Hematopoietic multipotent progenitor cell (in vitro differentiated cells): ENCODE data around the gene ZNF524. TPM values are rescaled to one million over a fixed set of nuclear protein-coding genes. Genes with fewer than 3 reads are reported as not detected.

Source experiments
- DNase-seq, 3 donors: peaks; one replicate each; pipeline ENCODE4 v3.0.0-alpha.2; 2011 to 2015; ENCODE audit warnings: low read depth in 2 of 3, low spot score in 2 of 3
- total RNA-seq: library from RNA; depleted of rRNA; stranded (reverse); fragments of >200 nt; gene quantifications from one replicate; pipeline ENCODE4 v1.2.3, GENCODE V29; 2012

Gene ZNF524
- total RNA-seq, 1 donor, result 21.3 TPM

DNA sequence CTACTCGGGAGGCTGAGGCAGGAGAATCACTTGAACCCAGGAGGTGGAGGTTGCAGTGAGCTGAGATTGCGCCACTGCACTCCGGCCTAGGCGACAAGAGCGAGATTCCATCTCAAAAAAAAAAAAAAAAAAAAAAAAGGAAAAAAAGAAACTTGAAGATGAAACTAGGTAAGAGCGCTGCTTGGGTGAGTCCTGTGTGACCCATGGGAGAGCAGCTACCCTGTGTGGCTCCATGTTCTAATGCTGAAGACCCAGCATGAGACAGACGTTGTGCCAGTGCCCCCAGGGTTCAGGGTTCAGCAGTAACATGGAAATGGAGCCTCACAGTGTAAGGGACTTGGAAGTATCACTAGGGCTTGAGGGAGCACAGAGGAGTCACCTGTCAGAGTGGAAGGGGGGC lies 18.3 kb downstream of the ZNF524 start:
- no peak for DNase-seq

- no peak for DNase-seq
Measured at GRCh38 chr19:55619286-55619685, 19.2 kb downstream of the ZNF524 start.

- peak in 2 of 3 donors; percentile 67 to 85 for DNase-seq
Measured at GRCh38 chr19:55620410-55621204, 20.5 kb downstream of the ZNF524 start.

DNA sequence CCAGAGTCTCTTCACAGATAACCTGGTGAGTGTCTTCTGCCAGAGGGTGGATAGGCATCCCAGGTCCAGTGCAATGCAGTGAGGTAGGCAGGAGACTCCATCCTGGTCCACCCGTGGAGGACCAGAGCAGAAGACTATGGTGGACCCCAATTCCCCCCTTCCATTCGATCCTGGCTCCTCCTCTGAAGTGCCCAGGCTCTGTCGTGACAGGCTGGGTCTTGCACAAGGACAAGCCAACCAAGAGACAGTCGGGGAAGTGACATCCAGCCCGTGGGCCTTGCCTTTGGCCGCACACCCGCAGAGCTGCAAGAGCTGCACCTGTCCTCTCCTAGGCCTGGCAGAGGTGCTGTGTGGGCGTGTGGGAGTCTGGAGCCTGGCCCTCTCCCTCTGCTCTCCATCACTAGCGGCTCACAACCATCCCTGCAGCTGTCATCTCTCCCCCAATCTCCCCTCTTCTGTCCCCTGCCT lies 21.2 kb downstream of the ZNF524 start:
- DNase-seq, result no peak

GRCh38 chr19:55621673-55622231 lies 21.7 kb downstream of the ZNF524 start:
- DNase-seq, result no peak

GRCh38 chr19:55622242-55622969 lies 22.3 kb downstream of the ZNF524 start:
- DNase-seq, result no peak

DNA sequence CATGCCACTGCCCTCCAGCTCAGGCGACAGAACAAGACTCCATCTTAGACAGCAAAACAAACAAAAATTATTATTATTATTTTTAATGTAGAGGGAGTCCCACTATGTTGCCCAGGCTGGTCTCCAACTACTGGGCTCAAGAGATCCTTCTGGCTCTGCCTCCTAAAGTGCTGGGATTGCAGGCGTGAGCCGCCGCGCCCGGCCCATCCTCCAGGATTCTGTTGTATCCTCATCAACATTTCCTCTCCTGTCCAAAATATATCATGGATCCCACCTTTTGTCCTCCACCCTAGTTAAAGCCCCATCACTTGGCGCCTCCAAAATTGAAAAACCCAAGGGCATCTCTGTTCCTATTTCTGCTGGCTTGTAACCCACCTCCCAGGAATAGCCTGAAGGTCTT lies 23.0 kb downstream of the ZNF524 start:
- DNase-seq, result no peak

- no peak for DNase-seq
Measured at GRCh38 chr19:55623561-55623960, 23.5 kb downstream of the ZNF524 start.

DNA sequence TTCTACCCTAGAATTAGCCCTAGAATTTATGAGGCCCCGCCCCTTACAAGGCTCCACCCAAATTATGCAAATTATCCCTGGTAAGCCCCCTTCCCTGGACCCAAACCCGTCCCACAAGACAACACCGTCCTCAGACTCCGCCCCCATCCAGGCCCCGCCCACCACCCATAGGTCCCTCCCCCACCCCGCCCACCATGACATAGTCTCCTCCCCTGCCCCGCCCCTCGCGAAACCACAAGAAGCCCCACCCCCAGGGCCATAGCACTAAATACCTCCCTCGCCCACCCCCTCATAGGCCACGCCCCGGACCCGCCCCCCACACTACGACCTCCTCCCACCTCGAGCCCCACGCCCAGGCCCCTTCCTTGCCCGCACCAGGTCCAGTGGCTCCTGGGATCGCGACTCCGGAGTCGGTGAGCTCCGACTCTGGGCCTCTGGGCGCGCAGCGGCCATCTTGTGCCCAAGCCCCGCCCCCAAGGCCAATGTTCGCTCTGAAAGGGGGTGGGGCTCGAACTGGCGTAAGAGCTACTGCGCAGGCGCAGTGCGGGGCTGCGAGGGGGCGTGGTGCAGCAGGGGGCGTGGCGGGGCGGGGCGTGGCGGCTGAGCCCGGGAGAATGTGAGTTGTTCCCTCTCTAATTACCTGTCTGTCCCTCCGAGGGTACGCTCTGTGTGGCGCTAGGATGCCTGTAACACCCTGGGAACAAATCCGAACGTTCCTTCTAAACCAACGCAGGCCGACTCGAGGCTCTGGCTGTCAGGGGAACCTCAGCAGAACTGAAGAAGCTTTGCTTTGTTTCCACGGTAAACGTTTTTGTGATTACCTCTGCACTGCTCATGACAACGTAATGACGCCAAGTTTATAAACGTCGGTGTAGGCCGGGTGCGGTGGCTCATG lies 24.3 kb downstream of the ZNF524 start, which contains the start of gene ZNF784:
TSS of gene ZNF784 (minus strand) at position 458 of the 895 bp plus-strand sequence. CDS start at position 453, 5 bp downstream.
- peak; percentile 92 to 98 (median 95) for DNase-seq

DNA sequence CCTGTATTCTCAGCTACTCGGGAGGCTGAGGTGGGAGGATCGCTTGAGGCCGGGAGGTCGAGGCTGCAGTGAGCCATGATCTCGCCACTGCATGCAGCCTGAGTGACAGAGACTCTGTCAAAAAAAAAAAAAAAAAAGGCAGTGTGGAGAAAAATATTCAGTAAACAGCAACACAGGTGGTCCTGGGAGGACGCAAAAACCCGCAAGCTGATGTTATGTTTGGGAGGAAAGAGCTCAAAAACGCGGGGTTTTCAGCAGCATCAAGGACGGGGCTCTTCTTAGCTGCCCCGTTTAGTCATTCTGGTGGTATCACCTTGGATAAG lies 24.9 kb downstream of the ZNF524 start:
- DNase-seq, result no peak

DNA sequence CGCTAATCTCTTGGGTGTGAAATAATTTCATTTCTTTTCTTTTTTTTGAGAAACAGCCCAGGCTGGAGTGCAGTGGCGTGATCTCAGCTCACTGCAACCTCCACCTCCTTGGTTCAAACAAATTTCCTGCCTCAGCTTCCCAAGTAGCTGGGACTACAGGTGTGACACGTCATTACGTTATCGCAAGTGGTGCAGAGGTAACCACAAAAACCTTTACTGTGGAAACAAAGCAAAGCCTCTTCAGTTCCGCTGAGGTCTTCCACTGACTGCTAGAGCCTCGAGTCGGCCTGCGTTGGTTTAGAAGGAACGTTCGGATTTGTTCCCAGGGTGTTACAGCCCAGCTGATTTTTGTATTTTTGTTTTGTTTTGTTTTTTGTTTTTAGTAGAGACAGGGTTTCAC lies 26.3 kb downstream of the ZNF524 start:
- no peak for DNase-seq

GRCh38 chr19:55632463-55632834 lies 32.4 kb downstream of the ZNF524 start:
- peak; percentile 87 to 96 (median 91) for DNase-seq

DNA sequence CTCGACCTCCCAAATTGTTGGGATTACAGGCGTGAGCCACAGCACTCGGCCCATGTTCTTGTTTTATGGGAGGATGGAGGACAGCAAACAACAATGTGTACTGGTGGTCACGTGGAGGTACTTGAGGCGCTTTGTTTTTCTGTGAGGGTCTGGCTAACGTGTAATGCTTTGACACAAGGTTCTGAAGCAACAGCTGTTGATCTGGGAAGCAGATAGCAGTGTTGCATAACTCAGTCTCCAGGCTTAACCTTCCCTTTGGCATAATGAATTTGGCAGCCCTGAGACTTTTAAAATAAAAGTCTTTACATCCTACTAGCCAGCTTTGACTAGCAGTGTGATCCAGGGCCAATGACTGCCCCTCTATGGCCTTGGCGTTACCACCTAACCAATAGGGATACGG lies 33.8 kb downstream of the ZNF524 start:
- peak in 1 of 3 donors; percentile 50 for DNase-seq

DNA sequence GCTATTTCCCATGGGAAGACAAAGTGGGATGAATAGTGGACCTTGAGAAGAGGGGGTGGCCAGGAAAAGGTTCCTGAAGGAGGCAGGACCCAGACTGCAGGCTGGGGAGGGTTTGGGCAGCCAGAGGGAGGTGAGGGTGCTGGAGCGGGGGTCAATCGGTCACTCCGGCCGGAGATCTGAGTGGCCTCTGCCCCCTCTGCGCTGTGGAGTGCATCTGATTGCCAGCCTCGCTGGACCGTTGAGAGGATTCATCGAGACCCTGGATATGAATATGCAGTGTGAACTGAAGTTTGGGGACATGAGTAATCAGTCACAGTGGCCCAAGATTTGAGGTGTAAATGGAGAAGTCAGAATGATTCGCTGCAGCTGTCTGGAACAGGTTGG lies 35.2 kb downstream of the ZNF524 start:
- DNase-seq, result peak in 1 of 3 donors; percentile 57

DNA sequence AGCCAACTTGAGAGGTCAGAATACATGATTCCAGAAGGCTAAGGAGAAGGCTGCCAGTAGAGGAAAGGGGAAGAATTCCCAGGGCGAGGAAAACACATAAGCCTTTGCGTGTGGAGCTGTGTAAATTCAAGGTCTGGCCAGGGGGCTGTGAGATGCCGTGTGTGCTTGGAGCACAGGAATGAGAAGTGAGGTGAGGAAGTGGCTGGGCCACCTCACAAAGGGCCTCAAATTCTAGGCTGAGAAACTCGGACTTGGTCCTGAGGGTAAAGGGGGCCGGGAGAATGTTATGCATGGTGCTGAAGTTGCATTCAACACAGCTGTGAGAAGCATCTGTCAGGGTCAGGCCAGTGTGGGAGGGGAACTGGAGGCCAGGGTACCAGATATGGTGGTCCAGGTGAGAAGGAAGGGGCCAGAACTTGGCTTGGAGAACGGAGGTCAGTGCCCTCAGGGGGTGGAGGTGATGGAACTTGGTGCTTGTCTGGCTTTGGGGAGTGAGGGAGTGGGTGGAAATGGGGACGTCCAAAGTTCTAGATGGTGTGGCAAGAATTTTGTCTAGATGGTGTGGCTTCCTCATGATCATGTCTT lies 35.9 kb downstream of the ZNF524 start:
- DNase-seq, result no peak

- DNase-seq, result no peak
Measured at GRCh38 chr19:55636723-55637122, 36.6 kb downstream of the ZNF524 start.

DNA sequence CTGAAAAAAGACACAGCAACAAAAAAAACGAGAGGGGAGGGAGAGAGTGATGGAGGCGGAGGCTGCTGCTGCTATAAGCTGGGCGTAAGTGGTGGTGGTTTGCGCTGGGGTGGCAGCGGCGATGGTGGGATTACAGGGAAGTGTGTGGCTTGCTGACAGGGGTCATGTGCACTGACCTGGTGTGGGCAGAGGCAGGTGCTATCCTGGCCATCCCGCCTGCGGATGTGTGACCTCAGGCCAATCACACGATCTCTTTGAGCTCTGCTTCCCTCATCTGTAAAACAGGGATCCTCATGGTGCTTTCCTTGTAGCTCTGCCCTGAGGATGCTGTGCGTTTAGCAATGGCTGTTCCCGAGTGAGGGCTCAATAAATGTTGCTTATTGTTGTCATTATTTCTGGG lies 37.4 kb downstream of the ZNF524 start:
- DNase-seq, result no peak

- DNase-seq, result peak in 2 of 3 donors; percentile 72 to 83
Measured at GRCh38 chr19:55638864-55639359, 38.8 kb downstream of the ZNF524 start.

- DNase-seq, result peak in 2 of 3 donors; percentile 76 to 83
Measured at GRCh38 chr19:55640043-55640576, 40.0 kb downstream of the ZNF524 start.
